ENCODE results near the gene CXCL12.

CXCL12 gene

GRCh38 chr10:44383749-44384600 lies 922 bp downstream of the CXCL12 start:
- DNase-seq, result no peak

- DNase-seq, result no peak
Measured at GRCh38 chr10:44382981-44383748, 1.7 kb downstream of the CXCL12 start.

GRCh38 chr10:44382131-44382858 lies 2.6 kb downstream of the CXCL12 start:
- DNase-seq, result no peak

- no peak for DNase-seq
Measured at GRCh38 chr10:44380829-44381600, 3.9 kb downstream of the CXCL12 start.

GRCh38 chr10:44379907-44380306 lies 5.0 kb downstream of the CXCL12 start:
- DNase-seq, result no peak

- DNase-seq, result no peak
Measured at GRCh38 chr10:44378626-44379025, 6.3 kb downstream of the CXCL12 start.

GRCh38 chr10:44377651-44378310 lies 7.1 kb downstream of the CXCL12 start:
- no peak for DNase-seq

- DNase-seq, result no peak
Measured at GRCh38 chr10:44376472-44377099, 8.3 kb downstream of the CXCL12 start.

- DNase-seq, result no peak
Measured at GRCh38 chr10:44374155-44374554, 10.7 kb downstream of the CXCL12 start.

- no peak for DNase-seq
Measured at GRCh38 chr10:44373341-44373995, 11.4 kb downstream of the CXCL12 start.

GRCh38 chr10:44372181-44372580 lies 12.7 kb downstream of the CXCL12 start:
- no peak for DNase-seq

- DNase-seq, result no peak
Measured at GRCh38 chr10:44370731-44371248, 14.1 kb downstream of the CXCL12 start.

- DNase-seq, result no peak
Measured at GRCh38 chr10:44369854-44370253, 15.0 kb downstream of the CXCL12 start.

GRCh38 chr10:44369296-44369695 lies 15.6 kb downstream of the CXCL12 start:
- DNase-seq, result no peak

- no peak for DNase-seq
Measured at GRCh38 chr10:44368637-44369036, 16.3 kb downstream of the CXCL12 start.

- no peak for DNase-seq
Measured at GRCh38 chr10:44366941-44367630, 17.8 kb downstream of the CXCL12 start.

- no peak for DNase-seq
Measured at GRCh38 chr10:44364566-44364965, 20.3 kb downstream of the CXCL12 start.

- DNase-seq, result no peak
Measured at GRCh38 chr10:44363716-44364115, 21.2 kb downstream of the CXCL12 start.

- DNase-seq, result no peak
Measured at GRCh38 chr10:44362866-44363711, 21.8 kb downstream of the CXCL12 start.

All from activated CD4-positive, CD25-positive, alpha-beta regulatory T cell (primary cell).